Liver (tissue), 9 donors: ENCODE data around the gene AHDC1. TPM values are rescaled to one million over a fixed set of nuclear protein-coding genes. Genes with fewer than 3 reads are reported as not detected.

Experiments used
- DNase-seq: peaks from one replicate; pipeline ENCODE4 v3.0.0-alpha.2; 2017; ENCODE audit warnings: low spot score
- H3K27ac ChIP-seq, 2 donors: one replicate each; pipeline ENCODE4 v1.7.0; 2013; ENCODE audit warnings: inconsistent platforms in 2 of 2, low read length in 2 of 2, control low read depth in 1 of 2, low read depth in 1 of 2, mild to moderate bottlenecking in 1 of 2
- H3K27me3 ChIP-seq, 4 donors: one replicate each; pipeline versions ENCODE4 v1.6.1 to v1.7.0; 2013; ENCODE audit warnings: low read length in 3 of 4, inconsistent platforms in 1 of 4, mild to moderate bottlenecking in 1 of 4, moderate library complexity in 1 of 4; ENCODE audit not compliant: control insufficient read depth in 4 of 4, insufficient read depth in 4 of 4
- H3K36me3 ChIP-seq, 4 donors: one replicate each; pipeline versions ENCODE4 v1.6.1 to v1.7.0; 2013; ENCODE audit warnings: low read length in 3 of 4, mild to moderate bottlenecking in 3 of 4, low read depth in 1 of 4, moderate library complexity in 1 of 4; ENCODE audit not compliant: control insufficient read depth in 4 of 4, insufficient read depth in 3 of 4
- H3K4me1 ChIP-seq, 4 donors: one replicate each; pipeline versions ENCODE4 v1.6.1 to v1.7.0; 2013; ENCODE audit warnings: low read length in 3 of 4, mild to moderate bottlenecking in 3 of 4, moderate library complexity in 1 of 4; ENCODE audit not compliant: control insufficient read depth in 4 of 4, insufficient read depth in 4 of 4
- H3K4me3 ChIP-seq, 3 donors: one replicate each; pipeline versions ENCODE4 v1.6.1 to v1.7.0; 2013; ENCODE audit warnings: low read length in 3 of 3, control low read depth in 1 of 3, low read depth in 1 of 3, mild to moderate bottlenecking in 1 of 3
- H3K9ac ChIP-seq, 2 donors: one replicate each; pipeline ENCODE4 v1.7.0; 2013; ENCODE audit warnings: low read length in 2 of 2, mild to moderate bottlenecking in 2 of 2, moderate library complexity in 2 of 2, control low read depth in 1 of 2, low read depth in 1 of 2
- H3K9me3 ChIP-seq, 4 donors: one replicate each; pipeline versions ENCODE4 v1.6.1 to v1.7.0; 2013; ENCODE audit warnings: low read length in 3 of 4; ENCODE audit not compliant: control insufficient read depth in 4 of 4
- ATF3 ChIP-seq: IDR thresholded peaks from 2 replicates; pipeline ENCODE4 v1.6.1; 2016; ENCODE audit warnings: antibody characterized with exemption
- FOXA2 ChIP-seq: IDR thresholded peaks from 2 replicates; pipeline ENCODE4 v1.6.1; 2016; ENCODE audit warnings: antibody characterized with exemption
- GABPA ChIP-seq, 2 donors: IDR thresholded peaks in 1 of 2; conservative IDR thresholded peaks in 1 of 2; 2 replicates each; pipeline ENCODE4 v1.6.1; 2016; ENCODE audit warnings: antibody characterized with exemption in 2 of 2, mild to moderate bottlenecking in 1 of 2, moderate library complexity in 1 of 2
- HNF4A ChIP-seq, 2 donors: conservative IDR thresholded peaks; 2 replicates each; pipeline ENCODE4 v1.6.1; 2016; ENCODE audit warnings: antibody characterized with exemption in 2 of 2, mild to moderate bottlenecking in 2 of 2
- HNF4G ChIP-seq: IDR thresholded peaks from 2 replicates; pipeline ENCODE4 v1.6.1; 2016; ENCODE audit warnings: antibody characterized with exemption
- JUND ChIP-seq, 2 donors: IDR thresholded peaks; 2 replicates each; pipeline ENCODE4 v1.6.1; 2016; ENCODE audit warnings: antibody characterized with exemption in 2 of 2
- MAX ChIP-seq: IDR thresholded peaks from 2 replicates; pipeline ENCODE4 v1.6.1; 2016; ENCODE audit warnings: antibody characterized with exemption
- RAD21 ChIP-seq, 2 donors: IDR thresholded peaks; 2 replicates each; pipeline ENCODE4 v1.6.1; 2016; ENCODE audit warnings: antibody characterized with exemption in 2 of 2, mild to moderate bottlenecking in 2 of 2
- REST ChIP-seq: IDR thresholded peaks from 2 replicates; pipeline ENCODE4 v1.6.1; 2016; ENCODE audit warnings: antibody characterized with exemption, mild to moderate bottlenecking
- RXRA ChIP-seq, 2 donors: IDR thresholded peaks; 2 replicates each; pipeline ENCODE4 v1.6.1; 2017 to 2018; ENCODE audit warnings: antibody characterized with exemption in 2 of 2, mild to moderate bottlenecking in 1 of 2
- SP1 ChIP-seq: IDR thresholded peaks from 2 replicates; pipeline ENCODE4 v1.6.1; 2018; ENCODE audit warnings: antibody characterized with exemption, mild to moderate bottlenecking
- TAF1 ChIP-seq: conservative IDR thresholded peaks from 2 replicates; pipeline ENCODE4 v1.6.1; 2016; ENCODE audit warnings: antibody characterized with exemption, mild to moderate bottlenecking
- YY1 ChIP-seq: IDR thresholded peaks from 2 replicates; pipeline ENCODE4 v1.6.1; 2016; ENCODE audit warnings: antibody characterized with exemption, mild to moderate bottlenecking
- ZBTB33 ChIP-seq: IDR thresholded peaks from 2 replicates; pipeline ENCODE4 v1.6.1; 2016; ENCODE audit warnings: antibody characterized with exemption
- WGBS: extraction: QIAGEN DNeasy Blood & Tissue Kit; methylation state at CpG from one replicate; pipeline ENCODE4 v1.1.7; 2013; 5-methylcytosine and 5-hydroxymethylcytosine counted together
- polyA plus RNA-seq, 2 donors: library from polyadenylated mRNA; stranded (reverse) in 1 of 2; unstranded in 1 of 2; fragments of 200-250 nt in 1 of 2; fragments of >200 nt in 1 of 2; fragmentation: Nextera tagmentation in 1 of 2; extraction: Ambion mirVana in 1 of 2; gene quantifications; one replicate each; pipeline versions ENCODE4 v1.2.1 to v1.2.3, GENCODE V29; 2013 to 2015
- total RNA-seq, 2 donors: library from RNA; depleted of rRNA; stranded (reverse); fragments of >200 nt; gene quantifications; one replicate each; pipeline ENCODE4 v1.2.3, GENCODE V29; 2014
- donor health status: healthy.
- donor health status: healthy.
- donor health status: healthy.
- donor health status: healthy.
- donor health status: healthy.

The AHDC1 gene
- total and polyA plus RNA-seq, 4 donors = 2.4 to 6.5 (median 5.5) TPM

GRCh38 chr1:27602462-27603308 is 1.3 kb downstream of the AHDC1 start:
- TF ChIP-seq HNF4A (conservative IDR thresholded peaks at IDR 0.05) (no peak), RAD21 (IDR thresholded peaks at IDR 0.05) (peak in 1 of 2 donors; percentile 24)
- H3K4me3 ChIP-seq = peak overlapping the region; percentile 58 to 91 (median 78)
- H3K36me3 ChIP-seq = peaks cover 0 to 2% (median 0%) of the 10 kb centered on the region in 4 donors
- no peaks in the 10 kb centered on the region for H3K27me3 ChIP-seq
- H3K4me1 ChIP-seq = peaks cover 13 to 49% (median 22%) of the 10 kb centered on the region in 4 donors
- peak overlapping the region; percentile 92 to 94 for H3K27ac ChIP-seq
- H3K9ac ChIP-seq = peak overlapping the region; percentile 39 to 46
- DNase-seq = peak; percentile 59
- 1% methylated on average over 53 of the region's 54 CpGs for WGBS
- H3K9me3 ChIP-seq = no peaks in the 10 kb centered on the region

- Histone ChIP-seq H3K36me3 (peaks cover 0 to 2% (median 0%) of the 10 kb centered on the region in 4 donors), H3K27me3 (no peaks in the 10 kb centered on the region), H3K9me3 (no peaks in the 10 kb centered on the region), H3K9ac (peak overlapping the region in 1 of 2 donors; percentile 16), H3K27ac (peak overlapping the region; percentile 92 to 94), H3K4me1 (peaks cover 12 to 50% (median 22%) of the 10 kb centered on the region in 4 donors), H3K4me3 (peak overlapping the region; percentile 29 to 91 (median 58))
- TF ChIP-seq HNF4A (conservative IDR thresholded peaks at IDR 0.05) (peak; percentile 75 to 81), GABPA (IDR thresholded peaks at IDR 0.05 in 1 of 2, conservative IDR thresholded peaks at IDR 0.05 in 1 of 2) (peak in 1 of 2 donors; percentile 48), TAF1 (no peak), REST (peak; percentile 41), FOXA2 (no peak), RAD21 (IDR thresholded peaks at IDR 0.05) (peak; percentile 47 to 66), ATF3 (no peak), JUND (IDR thresholded peaks at IDR 0.05) (peak in 1 of 2 donors; percentile 25), YY1 (peak; percentile 74), ZBTB33 (no peak), MAX (no peak), RXRA (IDR thresholded peaks at IDR 0.05) (peak; percentile 48 to 68), HNF4G (no peak), SP1 (peak; percentile 42)
- WGBS = 7% methylated on average over 23 of the region's 23 CpGs
- no peak for DNase-seq
These were observed 2.0 kb downstream of the AHDC1 start for GRCh38 chr1:27601771-27602461.
